ENCODE measurements around the gene GREB1L. TPM values are rescaled to one million over a fixed set of nuclear protein-coding genes. Genes with fewer than 3 reads are reported as not detected.

GREB1L gene
- total RNA-seq, 1 experiment from 2014 or later = 1.2 TPM

DNA sequence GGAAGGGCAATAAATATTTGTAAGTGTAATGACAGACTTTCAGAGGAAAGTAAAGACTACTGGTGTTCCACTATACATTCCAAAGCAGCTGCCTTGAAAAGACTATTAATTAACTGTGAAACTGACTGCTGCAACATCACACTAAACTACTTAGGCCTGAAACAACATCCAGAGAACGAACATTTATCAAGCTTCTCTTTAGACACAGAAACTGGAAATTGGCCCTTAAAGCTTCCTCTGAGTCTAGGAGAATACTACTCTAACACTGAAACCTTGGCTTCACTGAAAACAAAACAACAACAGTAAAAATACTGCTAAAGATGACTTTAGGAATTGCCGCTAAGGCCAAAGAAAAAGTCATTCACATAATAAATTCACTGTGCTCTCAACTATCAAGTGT, 283.9 kb downstream of the GREB1L start:
- no peak overlapping the region for H3K27ac ChIP-seq
- no peaks in the 10 kb centered on the region for H3K9me3 ChIP-seq (replicated peaks)
- H3K27me3 ChIP-seq (replicated peaks) = no peaks in the 10 kb centered on the region
- no peaks in the 10 kb centered on the region for H3K4me1 ChIP-seq (replicated peaks)
- H3K36me3 ChIP-seq = peaks cover 25% of the 10 kb centered on the region
- H3K4me3 ChIP-seq = no peak overlapping the region
- no peak for DNase-seq (ENCODE audit: low read depth in 1 of 2, low spot score in 2 of 2)

DNA sequence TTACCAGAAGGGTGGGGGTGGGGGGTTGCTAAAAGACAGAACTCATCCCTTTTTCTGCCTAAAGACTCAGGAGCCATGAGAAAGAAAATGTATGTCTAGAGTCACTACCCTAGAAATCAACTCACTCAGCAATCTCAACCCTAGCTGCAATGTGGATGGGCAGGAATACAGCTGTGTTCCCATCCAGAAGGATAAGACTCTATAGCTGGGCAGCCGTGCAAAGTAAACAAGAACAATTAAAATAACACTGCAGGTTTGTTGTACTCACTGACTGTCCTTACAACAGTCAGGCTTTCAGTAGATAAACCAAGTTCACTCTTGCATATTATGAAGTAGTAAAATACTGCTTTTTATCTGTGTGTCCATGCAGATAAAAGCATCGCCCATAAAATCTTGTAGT, 284.4 kb downstream of the GREB1L start:
- no peak for DNase-seq (ENCODE audit: low read depth in 1 of 2, low spot score in 2 of 2)
- Histone ChIP-seq H3K27ac (no peak overlapping the region), H3K9me3 (replicated peaks) (no peaks in the 10 kb centered on the region), H3K4me3 (no peak overlapping the region), H3K4me1 (replicated peaks) (no peaks in the 10 kb centered on the region), H3K36me3 (peaks cover 31% of the 10 kb centered on the region), H3K27me3 (replicated peaks) (no peaks in the 10 kb centered on the region)

DNA sequence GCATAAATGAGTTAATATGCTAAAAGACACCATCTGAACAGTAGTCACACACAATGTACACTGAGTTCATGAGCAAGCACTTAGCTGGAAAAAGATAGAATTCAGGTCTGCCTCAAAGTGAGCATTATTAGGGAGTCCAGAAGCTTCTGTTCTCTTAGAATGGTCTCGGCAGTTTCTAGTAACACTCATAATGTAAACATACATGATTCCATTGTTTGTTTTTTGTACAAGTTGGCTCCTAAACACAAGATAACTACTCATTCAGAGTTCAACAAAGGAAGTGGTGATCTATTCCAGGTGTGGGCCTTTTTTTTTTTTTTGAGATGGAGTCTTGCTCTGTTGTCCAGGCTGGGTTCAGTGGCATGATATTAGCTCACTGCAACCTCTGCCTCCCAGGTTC, 292.3 kb downstream of the GREB1L start:
- H3K27ac ChIP-seq = no peak overlapping the region

DNA sequence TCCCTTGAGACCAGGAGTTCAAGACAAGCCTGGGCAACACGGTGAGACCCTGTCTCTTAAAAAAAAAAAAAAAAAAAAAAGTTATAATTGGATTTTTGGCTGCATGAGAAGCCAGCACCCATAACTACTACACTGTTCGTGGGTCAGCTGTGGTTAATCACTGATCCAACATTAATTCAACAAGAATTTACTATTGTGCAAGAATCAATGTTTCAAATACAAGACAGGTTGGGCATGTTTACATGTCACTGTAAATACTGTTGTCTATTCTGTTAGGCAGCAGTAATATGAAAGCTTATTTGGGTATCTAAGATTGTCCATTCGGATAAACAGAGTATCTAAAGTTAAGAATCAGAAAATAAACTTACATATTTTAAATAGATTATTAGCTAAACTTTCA, 296.2 kb downstream of the GREB1L start:
- peaks cover 26% of the 10 kb centered on the region for H3K36me3 ChIP-seq
- no peaks in the 10 kb centered on the region for H3K9me3 ChIP-seq (replicated peaks)
- DNase-seq (ENCODE audit: low read depth in 1 of 2, low spot score in 2 of 2) = no peak
- H3K4me1 ChIP-seq (replicated peaks) = peaks cover 8% of the 10 kb centered on the region
- no peak overlapping the region for H3K4me3 ChIP-seq
- no peak overlapping the region for H3K27ac ChIP-seq
- H3K27me3 ChIP-seq (replicated peaks) = no peaks in the 10 kb centered on the region

More for the DNA sequence above, 292.3 kb downstream of the GREB1L start:
- Histone ChIP-seq H3K4me3 (no peak overlapping the region), H3K9me3 (replicated peaks) (no peaks in the 10 kb centered on the region), H3K36me3 (peaks cover 47% of the 10 kb centered on the region), H3K4me1 (replicated peaks) (peaks cover 8% of the 10 kb centered on the region), H3K27me3 (replicated peaks) (no peaks in the 10 kb centered on the region)
- peak in 1 of 2 experiments; percentile 11 for DNase-seq (ENCODE audit: low read depth in 1 of 2, low spot score in 2 of 2)

DNA sequence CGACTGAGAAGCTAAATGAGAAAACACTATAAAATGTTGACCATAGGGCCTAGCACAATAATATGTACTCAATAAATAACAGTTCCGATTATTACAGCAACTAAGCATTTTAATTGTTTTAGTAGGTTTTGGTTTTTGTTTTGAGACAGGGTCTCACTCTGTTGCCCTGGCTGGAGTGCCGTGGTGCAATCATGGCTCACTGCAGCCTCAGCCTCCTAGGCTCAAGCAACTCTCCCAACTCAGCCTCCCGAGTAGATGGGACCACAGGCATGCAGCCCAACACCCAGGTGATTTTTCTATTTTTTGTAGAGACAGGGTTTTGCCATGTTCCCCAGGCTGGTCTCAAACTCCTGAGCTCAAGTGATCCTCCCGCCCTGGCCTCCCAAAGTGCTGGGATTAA, 304.4 kb downstream of the GREB1L start:
- H3K9me3 ChIP-seq (replicated peaks) = no peaks in the 10 kb centered on the region
- no peaks in the 10 kb centered on the region for H3K4me1 ChIP-seq (replicated peaks)
- DNase-seq (ENCODE audit: low read depth in 1 of 2, low spot score in 2 of 2) = no peak
- peaks cover 8% of the 10 kb centered on the region for H3K36me3 ChIP-seq
- H3K27me3 ChIP-seq (replicated peaks) = no peaks in the 10 kb centered on the region
- no peak overlapping the region for H3K4me3 ChIP-seq
- H3K27ac ChIP-seq = no peak overlapping the region

DNA sequence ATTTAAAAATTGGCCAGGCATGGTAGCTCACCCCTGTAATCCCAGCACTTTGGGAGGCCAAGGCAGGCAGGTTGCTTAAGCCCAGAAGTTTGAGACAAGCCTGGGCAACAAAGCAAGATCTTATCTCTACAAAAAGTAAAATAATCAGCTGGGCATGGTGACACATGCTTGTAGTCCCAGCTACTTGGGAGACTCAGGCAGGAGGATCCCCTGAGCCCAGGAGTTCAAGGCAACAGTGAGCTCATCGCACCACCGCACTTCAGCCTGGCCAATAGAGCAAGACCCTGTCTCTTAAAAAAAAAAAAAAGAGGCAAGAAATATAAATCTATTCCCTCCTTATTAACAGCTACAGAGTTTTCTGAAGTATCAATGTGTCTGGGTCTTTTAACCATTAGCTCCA, 306.6 kb downstream of the GREB1L start:
- peaks cover 8% of the 10 kb centered on the region for H3K36me3 ChIP-seq
- no peaks in the 10 kb centered on the region for H3K27me3 ChIP-seq (replicated peaks)
- no peaks in the 10 kb centered on the region for H3K9me3 ChIP-seq (replicated peaks)
- DNase-seq (ENCODE audit: low read depth in 1 of 2, low spot score in 2 of 2) = no peak
- H3K4me1 ChIP-seq (replicated peaks) = no peaks in the 10 kb centered on the region
- H3K4me3 ChIP-seq = no peak overlapping the region
- no peak overlapping the region for H3K27ac ChIP-seq

DNA sequence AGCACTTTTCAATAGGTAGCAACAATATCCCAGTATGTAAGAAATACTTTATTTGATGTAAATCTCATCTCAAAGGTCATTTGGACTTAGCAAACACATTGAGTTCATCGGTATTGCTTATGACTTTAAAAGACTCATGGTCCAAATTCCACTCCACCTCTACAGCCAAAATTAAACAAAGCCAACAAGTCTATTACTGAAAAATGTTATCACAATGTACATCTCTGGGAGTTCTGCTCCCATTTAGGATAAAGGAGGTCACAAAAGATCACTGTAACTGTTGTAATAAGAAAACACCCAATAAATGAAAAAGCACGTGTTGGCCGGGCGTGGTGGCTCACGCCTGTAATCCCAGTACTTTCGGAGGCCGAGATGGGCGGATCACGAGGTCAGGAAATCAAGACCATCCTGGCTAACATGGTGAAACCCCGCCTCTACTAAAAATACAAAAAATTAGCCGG, 308.5 kb downstream of the GREB1L start:
- Histone ChIP-seq H3K4me1 (replicated peaks) (no peaks in the 10 kb centered on the region), H3K4me3 (no peak overlapping the region)
- no peak for DNase-seq (ENCODE audit: low read depth in 1 of 2, low spot score in 2 of 2)

DNA sequence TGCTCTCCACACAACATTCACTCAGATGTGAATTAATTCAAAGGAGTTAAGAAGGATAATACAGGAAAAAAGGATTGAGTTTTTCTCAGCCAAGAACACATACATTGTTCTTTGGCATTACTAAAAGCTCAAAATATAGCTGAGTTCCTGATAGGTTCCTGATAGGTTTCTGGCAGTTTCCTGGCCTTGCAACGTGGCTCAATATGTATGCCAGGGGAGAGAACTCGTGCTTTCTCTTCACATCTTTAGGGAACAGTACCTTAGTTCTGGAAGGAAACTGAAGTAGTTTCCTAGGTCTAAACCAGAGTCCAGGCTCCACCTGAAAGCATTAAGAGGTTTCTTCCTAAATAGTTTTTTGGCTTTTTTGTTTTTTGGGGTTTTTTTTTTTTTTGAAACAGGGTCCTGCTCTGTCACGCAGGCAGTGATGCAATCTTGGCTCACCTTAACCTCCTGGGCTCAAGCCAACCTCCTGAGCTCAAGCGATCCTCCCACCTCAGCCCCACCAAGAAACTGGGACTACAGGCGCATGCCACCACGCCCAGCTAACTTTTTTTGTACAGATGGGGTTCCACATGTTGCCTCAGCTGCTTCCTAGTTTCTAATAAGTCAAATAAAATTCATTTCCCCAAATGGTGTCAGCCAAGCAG, 315.7 kb downstream of the GREB1L start:
- no peak for DNase-seq (ENCODE audit: low read depth in 1 of 2, low spot score in 2 of 2)
- no peaks in the 10 kb centered on the region for H3K27me3 ChIP-seq (replicated peaks)
- no peak overlapping the region for H3K4me3 ChIP-seq
- peaks cover 28% of the 10 kb centered on the region for H3K36me3 ChIP-seq
- H3K4me1 ChIP-seq (replicated peaks) = no peaks in the 10 kb centered on the region
- H3K27ac ChIP-seq = no peak overlapping the region
- no peaks in the 10 kb centered on the region for H3K9me3 ChIP-seq (replicated peaks)

More for the DNA sequence above, 308.5 kb downstream of the GREB1L start:
- Histone ChIP-seq H3K27me3 (replicated peaks) (no peaks in the 10 kb centered on the region), H3K27ac (no peak overlapping the region), H3K36me3 (peaks cover 11% of the 10 kb centered on the region), H3K9me3 (replicated peaks) (no peaks in the 10 kb centered on the region)

DNA sequence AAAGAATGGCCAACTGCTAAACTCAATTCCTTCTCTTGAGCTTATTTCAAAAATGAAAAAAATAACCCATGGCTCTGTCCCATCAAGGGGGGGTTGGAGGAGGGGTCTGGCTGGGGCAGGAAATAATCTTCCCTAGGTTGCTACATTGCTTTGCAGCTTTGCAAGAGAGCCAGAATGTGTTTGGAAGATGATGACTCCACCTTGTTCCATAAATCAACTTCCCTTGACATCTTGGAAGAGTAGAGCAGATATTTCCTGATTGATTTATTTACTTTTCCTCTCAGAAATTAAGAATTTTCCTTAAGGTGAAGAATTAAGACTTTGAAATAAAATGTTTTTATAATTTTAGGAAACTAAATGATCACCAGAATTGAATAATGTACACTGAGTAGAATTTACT, 317.2 kb downstream of the GREB1L start:
- DNase-seq (ENCODE audit: low read depth in 1 of 2, low spot score in 2 of 2) = no peak
- H3K4me1 ChIP-seq (replicated peaks) = no peaks in the 10 kb centered on the region
- no peak overlapping the region for H3K27ac ChIP-seq
- H3K9me3 ChIP-seq (replicated peaks) = no peaks in the 10 kb centered on the region
- H3K27me3 ChIP-seq (replicated peaks) = no peaks in the 10 kb centered on the region
- H3K4me3 ChIP-seq = no peak overlapping the region
- peaks cover 38% of the 10 kb centered on the region for H3K36me3 ChIP-seq

DNA sequence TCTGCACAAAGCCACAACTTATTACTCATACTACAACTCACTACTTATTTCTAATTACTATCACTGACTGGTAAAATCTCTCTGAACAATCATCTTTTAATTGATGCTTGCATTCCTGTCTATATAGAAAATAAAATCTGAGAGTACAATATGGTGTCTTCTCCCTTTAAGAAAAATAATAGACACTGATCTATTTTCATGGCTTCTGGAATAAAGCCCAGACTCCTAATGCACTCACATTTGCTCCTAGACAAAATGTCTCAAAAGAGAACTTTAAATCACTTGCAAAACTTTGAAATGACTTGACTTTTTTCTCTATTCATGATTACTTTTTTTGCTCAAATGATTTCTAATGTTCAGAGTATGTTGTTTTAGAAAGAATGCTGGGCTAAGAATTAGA, 329.7 kb downstream of the GREB1L start:
- Histone ChIP-seq H3K4me1 (replicated peaks) (no peaks in the 10 kb centered on the region), H3K9me3 (replicated peaks) (no peaks in the 10 kb centered on the region), H3K36me3 (peaks cover 41% of the 10 kb centered on the region), H3K27me3 (replicated peaks) (no peaks in the 10 kb centered on the region), H3K4me3 (no peak overlapping the region), H3K27ac (no peak overlapping the region)
- DNase-seq (ENCODE audit: low read depth in 1 of 2, low spot score in 2 of 2) = no peak

Other genes with a start within 250 kb of the GREB1L start
- 26.4 and 43.0 TPM in 2 replicates for gene ROCK1, start 130.4 kb upstream of the GREB1L start, total RNA-seq (2014; rRNA removed; shearing (Covaris generic))

Data from SJSA1 (cell line).